ENCODE results near the gene DUSP10. TPM values are rescaled to one million over a fixed set of nuclear protein-coding genes. Genes with fewer than 3 reads are reported as not detected.

The DUSP10 gene
- total RNA-seq, 2 donors from 2014 or later: 6.5 to 11.7 TPM

DNA sequence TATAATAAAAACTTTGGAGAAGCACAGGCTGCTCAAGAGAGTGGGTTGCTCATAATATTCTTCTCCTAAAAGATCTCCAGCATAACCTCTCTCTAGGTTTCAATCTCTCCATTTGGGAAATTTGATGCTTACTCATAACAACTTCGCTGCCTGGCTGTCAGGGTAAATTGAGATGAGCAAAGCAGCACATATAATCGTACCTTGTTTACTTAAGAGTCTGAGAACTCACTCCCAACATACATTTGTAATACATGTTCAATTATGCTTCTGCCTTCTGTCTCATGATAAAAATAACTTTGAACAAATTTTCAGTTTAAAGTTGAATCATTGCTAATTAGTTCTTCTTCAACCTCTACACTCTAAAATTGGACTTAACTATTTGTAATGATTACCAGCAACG lies 68.9 kb downstream of the DUSP10 start:
- H3K27ac ChIP-seq (ENCODE audit: low read depth, low read length): no peak overlapping the region
- no peaks in the 10 kb centered on the region for H3K27me3 Mint-ChIP-seq (ENCODE audit: insufficient read depth)
- H3K9me3 ChIP-seq (ENCODE audit: control insufficient read depth, low read length): no peaks in the 10 kb centered on the region
- TF ChIP-seq, protein P1, sequence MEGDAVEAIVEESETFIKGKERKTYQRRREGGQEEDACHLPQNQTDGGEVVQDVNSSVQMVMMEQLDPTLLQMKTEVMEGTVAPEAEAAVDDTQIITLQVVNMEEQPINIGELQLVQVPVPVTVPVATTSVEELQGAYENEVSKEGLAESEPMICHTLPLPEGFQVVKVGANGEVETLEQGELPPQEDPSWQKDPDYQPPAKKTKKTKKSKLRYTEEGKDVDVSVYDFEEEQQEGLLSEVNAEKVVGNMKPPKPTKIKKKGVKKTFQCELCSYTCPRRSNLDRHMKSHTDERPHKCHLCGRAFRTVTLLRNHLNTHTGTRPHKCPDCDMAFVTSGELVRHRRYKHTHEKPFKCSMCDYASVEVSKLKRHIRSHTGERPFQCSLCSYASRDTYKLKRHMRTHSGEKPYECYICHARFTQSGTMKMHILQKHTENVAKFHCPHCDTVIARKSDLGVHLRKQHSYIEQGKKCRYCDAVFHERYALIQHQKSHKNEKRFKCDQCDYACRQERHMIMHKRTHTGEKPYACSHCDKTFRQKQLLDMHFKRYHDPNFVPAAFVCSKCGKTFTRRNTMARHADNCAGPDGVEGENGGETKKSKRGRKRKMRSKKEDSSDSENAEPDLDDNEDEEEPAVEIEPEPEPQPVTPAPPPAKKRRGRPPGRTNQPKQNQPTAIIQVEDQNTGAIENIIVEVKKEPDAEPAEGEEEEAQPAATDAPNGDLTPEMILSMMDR (conservative IDR thresholded peaks at IDR 0.05): no peak
- H3K4me1 ChIP-seq (ENCODE audit: control insufficient read depth, insufficient read depth, low read length): peaks cover 2% of the 10 kb centered on the region
- no peaks in the 10 kb centered on the region for H3K36me3 ChIP-seq (ENCODE audit: control insufficient read depth, insufficient read depth, low read length)
- DNase-seq: no peak
- peaks cover 7% of the 10 kb centered on the region for H3K4me1 Mint-ChIP-seq
- no peaks in the 10 kb centered on the region for H3K36me3 Mint-ChIP-seq (ENCODE audit: low read depth)
- H3K27me3 ChIP-seq (ENCODE audit: control insufficient read depth, insufficient read depth, low read length, poor library complexity, severe bottlenecking): no peaks in the 10 kb centered on the region
- H3K9ac ChIP-seq (ENCODE audit: extremely low read depth, low read length, poor library complexity, severe bottlenecking): no peak overlapping the region
- H3K4me3 Mint-ChIP-seq: no peak overlapping the region
- H3K9me3 Mint-ChIP-seq: no peaks in the 10 kb centered on the region
- no peak overlapping the region for H3K4me3 ChIP-seq (ENCODE audit: low read length)
- H3K27ac Mint-ChIP-seq: no peak overlapping the region
- WGBS, 2 experiments (ENCODE audit: insufficient coverage in 1 of 2, insufficient read length in 1 of 2): 65 to 94% methylated on average over 2 to 3 of the region's 3 CpGs

DNA sequence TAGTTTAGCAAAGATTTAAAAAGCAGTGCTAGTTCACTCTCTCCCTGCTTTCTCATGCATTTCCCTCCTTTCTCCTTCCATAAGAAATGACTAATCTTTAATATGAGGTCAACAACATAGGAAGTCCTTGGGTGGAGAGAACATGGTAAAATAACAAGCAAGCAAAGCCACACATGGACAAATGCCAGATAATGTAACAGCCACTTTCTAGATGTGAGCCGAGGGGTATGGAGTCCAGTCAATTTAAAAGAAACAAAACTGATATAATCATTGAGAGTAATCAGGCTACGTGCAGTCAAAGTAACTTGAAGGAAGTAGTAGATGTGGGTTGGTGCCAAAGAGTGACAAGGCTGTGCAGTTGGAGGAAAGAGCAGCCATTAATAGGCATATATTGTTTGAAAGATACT lies 69.6 kb downstream of the DUSP10 start:
- no peaks in the 10 kb centered on the region for H3K9me3 Mint-ChIP-seq
- no peak overlapping the region for H3K4me3 ChIP-seq (ENCODE audit: low read length)
- no peaks in the 10 kb centered on the region for H3K36me3 ChIP-seq (ENCODE audit: control insufficient read depth, insufficient read depth, low read length)
- H3K4me1 ChIP-seq (ENCODE audit: control insufficient read depth, insufficient read depth, low read length): peaks cover 2% of the 10 kb centered on the region
- no peak overlapping the region for H3K4me3 Mint-ChIP-seq
- H3K27ac ChIP-seq (ENCODE audit: low read depth, low read length): no peak overlapping the region
- no peaks in the 10 kb centered on the region for H3K36me3 Mint-ChIP-seq (ENCODE audit: low read depth)
- H3K27me3 Mint-ChIP-seq (ENCODE audit: insufficient read depth): no peaks in the 10 kb centered on the region
- no peaks in the 10 kb centered on the region for H3K9me3 ChIP-seq (ENCODE audit: control insufficient read depth, low read length)
- H3K4me1 Mint-ChIP-seq: peaks cover 11% of the 10 kb centered on the region
- H3K9ac ChIP-seq (ENCODE audit: extremely low read depth, low read length, poor library complexity, severe bottlenecking): no peak overlapping the region
- WGBS, 2 experiments (ENCODE audit: insufficient coverage in 1 of 2, insufficient read length in 1 of 2): 84 to 91% methylated on average over 2 of the region's 2 CpGs
- TF ChIP-seq, protein P1 (conservative IDR thresholded peaks at IDR 0.05): no peak
- DNase-seq: no peak
- H3K27ac Mint-ChIP-seq: no peak overlapping the region
- no peaks in the 10 kb centered on the region for H3K27me3 ChIP-seq (ENCODE audit: control insufficient read depth, insufficient read depth, low read length, poor library complexity, severe bottlenecking)

DNA sequence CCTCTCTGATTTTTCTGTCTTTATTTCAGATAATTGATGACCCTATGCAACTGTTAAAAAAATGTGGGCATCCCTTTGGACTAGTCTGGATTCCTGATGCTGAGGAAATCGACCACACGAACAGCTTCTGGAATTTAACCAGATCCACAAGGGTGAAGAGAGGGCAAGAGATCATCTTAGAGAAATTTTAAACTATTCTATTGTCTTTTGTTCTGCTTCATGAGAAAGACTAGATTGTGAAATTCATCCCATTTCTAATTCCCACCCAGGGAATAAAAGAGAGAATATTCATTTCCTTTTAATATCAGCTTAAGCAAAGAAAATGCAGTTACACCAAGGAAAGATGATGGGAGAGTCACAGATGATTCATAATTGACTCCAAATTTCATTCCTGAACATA lies 71.8 kb downstream of the DUSP10 start:
- Histone ChIP-seq H3K4me3 (ENCODE audit: low read length) (no peak overlapping the region), H3K9me3 (ENCODE audit: control insufficient read depth, low read length) (no peaks in the 10 kb centered on the region), H3K4me1 (ENCODE audit: control insufficient read depth, insufficient read depth, low read length) (peaks cover 2% of the 10 kb centered on the region), H3K27ac (ENCODE audit: low read depth, low read length) (no peak overlapping the region), H3K36me3 (ENCODE audit: control insufficient read depth, insufficient read depth, low read length) (no peaks in the 10 kb centered on the region), H3K9ac (ENCODE audit: extremely low read depth, low read length, poor library complexity, severe bottlenecking) (no peak overlapping the region), H3K27me3 (ENCODE audit: control insufficient read depth, insufficient read depth, low read length, poor library complexity, severe bottlenecking) (no peaks in the 10 kb centered on the region)
- TF ChIP-seq, protein P1 (conservative IDR thresholded peaks at IDR 0.05): no peak
- no peak overlapping the region for H3K27ac Mint-ChIP-seq
- H3K27me3 Mint-ChIP-seq (ENCODE audit: insufficient read depth): no peaks in the 10 kb centered on the region
- H3K9me3 Mint-ChIP-seq: no peaks in the 10 kb centered on the region
- H3K4me1 Mint-ChIP-seq: peaks cover 12% of the 10 kb centered on the region
- WGBS, 2 experiments (ENCODE audit: insufficient coverage in 1 of 2, insufficient read length in 1 of 2): 97 to 100% methylated on average over 2 of the region's 2 CpGs
- DNase-seq: no peak
- H3K36me3 Mint-ChIP-seq (ENCODE audit: low read depth): no peaks in the 10 kb centered on the region
- no peak overlapping the region for H3K4me3 Mint-ChIP-seq
